Measurements from ENCODE around the gene RGS9BP.
"Not testable (repeated sequence)": the region's sequence is repeated elsewhere in the genome, so short reads cannot be mapped to it uniquely, and the experiment has no call there.

RGS9BP gene

DNA sequence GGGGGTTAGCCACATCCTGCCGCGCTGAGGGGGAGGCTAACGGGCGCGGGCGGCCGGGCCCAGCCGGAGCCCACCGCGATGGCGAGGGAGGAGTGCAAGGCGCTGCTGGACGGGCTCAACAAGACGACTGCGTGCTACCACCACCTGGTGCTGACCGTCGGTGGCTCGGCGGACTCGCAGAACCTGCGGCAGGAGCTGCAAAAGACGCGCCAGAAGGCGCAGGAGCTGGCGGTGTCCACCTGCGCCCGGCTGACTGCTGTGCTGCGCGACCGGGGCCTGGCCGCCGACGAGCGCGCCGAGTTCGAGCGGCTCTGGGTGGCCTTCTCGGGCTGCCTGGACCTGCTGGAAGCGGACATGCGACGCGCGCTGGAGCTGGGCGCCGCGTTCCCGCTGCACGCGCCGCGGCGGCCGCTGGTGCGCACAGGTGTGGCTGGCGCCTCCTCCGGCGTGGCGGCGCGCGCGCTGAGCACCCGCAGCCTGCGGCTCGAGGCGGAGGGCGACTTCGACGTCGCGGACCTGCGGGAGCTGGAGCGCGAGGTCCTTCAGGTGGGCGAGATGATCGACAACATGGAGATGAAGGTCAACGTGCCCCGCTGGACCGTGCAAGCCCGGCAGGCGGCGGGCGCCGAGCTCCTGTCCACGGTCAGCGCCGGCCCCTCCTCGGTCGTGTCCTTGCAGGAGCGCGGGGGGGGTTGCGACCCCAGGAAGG is 692 bp downstream of the RGS9BP start:
- Histone ChIP-seq H3K36me3 (ENCODE audit: insufficient read depth, low read length) (no peaks in the 10 kb centered on the region), H3K9ac (ENCODE audit: low read depth, low read length) (peak overlapping the region; percentile 61; the same call in 1 of the 2 replicates), H3K4me1 (ENCODE audit: insufficient read depth, low read length) (peaks cover 4% of the 10 kb centered on the region; the same call in 1 of the 2 replicates), H3K9me3 (ENCODE audit: control insufficient read depth, insufficient read depth, low read length) (no peaks in the 10 kb centered on the region)

DNA sequence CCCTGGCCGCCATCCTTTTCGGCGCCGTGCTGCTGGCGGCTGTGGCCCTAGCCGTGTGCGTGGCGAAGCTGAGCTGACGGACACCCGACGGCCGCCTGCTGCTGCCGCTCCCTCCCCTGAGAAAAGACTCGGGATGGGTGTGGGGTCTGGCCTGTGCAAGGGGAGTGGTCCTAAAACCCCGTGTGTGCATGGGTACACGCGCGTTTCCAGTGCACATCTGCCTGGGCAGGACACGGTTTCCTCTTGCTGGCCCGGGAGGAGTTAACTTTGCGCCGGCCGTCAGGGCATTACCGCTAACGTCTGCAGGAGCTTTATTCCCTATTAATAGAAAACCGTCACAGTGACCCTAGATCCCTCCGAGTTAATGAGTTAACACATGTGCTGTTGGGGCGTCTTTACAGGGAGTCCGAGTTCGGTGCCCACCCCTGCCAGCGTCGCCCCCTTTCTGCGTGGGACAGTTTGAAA is 1.3 kb downstream of the RGS9BP start:
- Histone ChIP-seq H3K36me3 (ENCODE audit: insufficient read depth, low read length) (no peaks in the 10 kb centered on the region), H3K4me1 (ENCODE audit: insufficient read depth, low read length) (peaks cover 4% of the 10 kb centered on the region; the same call in 1 of the 2 replicates), H3K9ac (ENCODE audit: low read depth, low read length) (peak overlapping the region; percentile 61; the same call in 1 of the 2 replicates), H3K9me3 (ENCODE audit: control insufficient read depth, insufficient read depth, low read length) (no peaks in the 10 kb centered on the region)

DNA sequence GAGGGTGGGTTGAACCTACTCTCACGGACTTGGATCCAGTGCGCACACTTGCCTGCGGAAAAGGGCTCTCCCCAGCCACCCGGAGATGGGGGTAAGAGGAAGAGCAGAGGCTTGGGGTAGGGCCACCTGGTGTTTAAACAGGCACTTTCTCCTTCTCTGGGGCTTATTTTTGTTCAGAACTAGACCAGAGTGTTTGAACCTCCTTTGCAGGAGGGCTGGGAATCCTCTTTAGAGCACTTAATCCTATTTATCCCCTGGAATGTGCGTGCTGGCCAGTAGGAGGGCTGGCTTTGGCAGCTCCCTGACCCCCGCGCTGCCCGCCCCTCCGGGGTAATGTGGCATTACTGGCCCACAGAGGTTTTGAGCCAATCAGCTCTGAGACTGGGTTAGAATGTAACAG is 2.0 kb downstream of the RGS9BP start:
- Histone ChIP-seq H3K9ac (ENCODE audit: low read depth, low read length) (peak overlapping the region; percentile 61; the same call in 1 of the 2 replicates), H3K4me1 (ENCODE audit: insufficient read depth, low read length) (peaks cover 4% of the 10 kb centered on the region; the same call in 1 of the 2 replicates), H3K36me3 (ENCODE audit: insufficient read depth, low read length) (no peaks in the 10 kb centered on the region), H3K9me3 (ENCODE audit: control insufficient read depth, insufficient read depth, low read length) (no peaks in the 10 kb centered on the region)

DNA sequence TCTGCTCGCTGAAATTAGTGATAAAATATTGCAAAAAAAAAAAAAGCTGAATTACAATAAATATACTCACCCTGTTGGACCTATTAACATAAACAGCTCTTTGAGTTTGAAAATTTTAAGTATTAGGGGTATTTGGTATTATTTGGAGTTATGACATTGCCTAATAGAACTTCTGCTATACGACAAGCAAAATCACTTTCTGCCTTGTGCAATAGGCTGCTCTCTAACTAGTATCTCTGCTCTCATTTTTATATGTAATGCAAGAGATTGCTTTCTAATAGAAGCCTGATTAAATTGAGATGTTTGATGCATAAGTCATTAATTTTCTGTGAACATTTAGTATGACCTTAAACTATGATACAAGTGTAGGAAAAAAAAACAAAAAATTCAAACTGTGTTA is 5.3 kb downstream of the RGS9BP start:
- H3K9me3 ChIP-seq (ENCODE audit: control insufficient read depth, insufficient read depth, low read length): no peaks in the 10 kb centered on the region
- no peak overlapping the region for H3K9ac ChIP-seq (ENCODE audit: low read depth, low read length)
- no peaks in the 10 kb centered on the region; the same call in 1 of the 2 replicates for H3K4me1 ChIP-seq (ENCODE audit: insufficient read depth, low read length)
- no peaks in the 10 kb centered on the region for H3K36me3 ChIP-seq (ENCODE audit: insufficient read depth, low read length)

DNA sequence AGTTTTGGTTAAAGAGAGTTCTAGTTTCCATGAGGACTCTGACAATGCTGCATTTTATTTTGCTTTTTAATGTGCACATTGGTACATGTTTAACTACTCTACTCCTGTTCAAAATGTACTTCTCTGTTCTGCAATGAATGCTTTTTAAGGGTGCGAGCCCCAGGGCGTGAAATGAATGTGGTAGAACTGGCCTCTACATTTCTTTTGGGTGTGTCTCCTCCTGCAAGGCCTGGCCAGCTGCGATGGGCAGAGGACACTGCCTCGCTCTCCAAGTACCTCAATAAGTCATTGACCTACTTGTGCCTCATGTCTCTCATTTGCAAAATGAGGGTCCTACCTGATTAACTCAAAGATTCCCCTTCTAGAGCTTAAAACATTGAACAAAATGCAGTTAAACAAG is 6.7 kb downstream of the RGS9BP start:
- H3K4me1 ChIP-seq (ENCODE audit: insufficient read depth, low read length): no peaks in the 10 kb centered on the region
- no peaks in the 10 kb centered on the region for H3K36me3 ChIP-seq (ENCODE audit: insufficient read depth, low read length)
- H3K9ac ChIP-seq (ENCODE audit: low read depth, low read length): no peak overlapping the region
- H3K9me3 ChIP-seq (ENCODE audit: control insufficient read depth, insufficient read depth, low read length): no peaks in the 10 kb centered on the region

DNA sequence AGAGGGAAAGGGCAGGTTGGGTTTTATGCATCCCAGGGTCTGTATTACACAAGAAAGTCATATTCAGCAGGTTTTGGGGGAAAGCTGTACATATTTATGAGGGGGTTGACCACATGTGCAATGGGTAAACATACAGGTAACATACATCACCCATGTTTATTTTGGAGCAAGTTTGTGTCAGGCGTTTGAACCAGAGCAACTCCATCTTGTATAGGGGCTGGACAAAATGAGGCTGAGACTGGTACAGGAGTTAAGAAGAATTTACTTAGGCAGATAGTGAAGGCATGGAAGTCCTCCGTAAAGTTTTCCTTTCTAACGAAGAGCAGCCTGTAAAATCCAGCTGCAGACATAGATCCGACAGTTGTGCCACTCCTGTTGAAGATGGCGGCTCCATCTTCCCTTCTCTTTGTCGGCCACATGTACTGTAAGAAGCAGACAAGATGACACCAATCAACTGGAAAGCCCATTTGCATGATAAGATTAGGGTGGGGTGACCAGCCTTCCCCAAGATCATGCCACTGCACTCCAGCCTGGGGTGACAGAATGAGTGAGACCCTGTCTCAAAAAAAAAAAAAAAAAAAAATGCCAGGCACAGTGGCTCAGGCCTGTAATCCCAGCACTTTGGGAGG is 11.3 kb downstream of the RGS9BP start:
- no peaks in the 10 kb centered on the region for H3K4me1 ChIP-seq (ENCODE audit: insufficient read depth, low read length)
- H3K36me3 ChIP-seq (ENCODE audit: insufficient read depth, low read length): no peaks in the 10 kb centered on the region
- H3K9me3 ChIP-seq (ENCODE audit: control insufficient read depth, insufficient read depth, low read length): no peaks in the 10 kb centered on the region
- no peak overlapping the region for H3K9ac ChIP-seq (ENCODE audit: low read depth, low read length)

DNA sequence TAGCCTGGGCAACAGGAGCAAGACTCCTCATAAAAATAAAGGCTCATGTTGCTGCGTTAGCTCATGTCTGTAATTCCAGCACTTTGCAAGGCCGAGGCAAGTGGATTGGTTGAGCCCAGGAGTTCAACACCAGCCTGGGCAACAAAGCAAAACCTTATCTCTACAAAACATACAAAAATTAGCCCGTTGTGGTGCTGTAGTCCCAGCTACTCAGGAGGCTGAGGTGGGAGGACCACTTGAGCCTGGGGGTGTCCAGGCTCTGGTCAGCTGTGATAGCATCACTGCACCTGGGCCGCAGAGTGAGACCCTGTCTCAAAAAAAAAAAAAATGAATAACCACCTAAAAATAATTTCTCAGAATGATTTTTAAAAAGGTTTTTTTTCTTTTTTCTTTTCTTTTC is 12.0 kb downstream of the RGS9BP start:
- Histone ChIP-seq H3K9ac (ENCODE audit: low read depth, low read length) (no peak overlapping the region), H3K36me3 (ENCODE audit: insufficient read depth, low read length) (no peaks in the 10 kb centered on the region), H3K4me1 (ENCODE audit: insufficient read depth, low read length) (no peaks in the 10 kb centered on the region), H3K9me3 (ENCODE audit: control insufficient read depth, insufficient read depth, low read length) (no peaks in the 10 kb centered on the region)

DNA sequence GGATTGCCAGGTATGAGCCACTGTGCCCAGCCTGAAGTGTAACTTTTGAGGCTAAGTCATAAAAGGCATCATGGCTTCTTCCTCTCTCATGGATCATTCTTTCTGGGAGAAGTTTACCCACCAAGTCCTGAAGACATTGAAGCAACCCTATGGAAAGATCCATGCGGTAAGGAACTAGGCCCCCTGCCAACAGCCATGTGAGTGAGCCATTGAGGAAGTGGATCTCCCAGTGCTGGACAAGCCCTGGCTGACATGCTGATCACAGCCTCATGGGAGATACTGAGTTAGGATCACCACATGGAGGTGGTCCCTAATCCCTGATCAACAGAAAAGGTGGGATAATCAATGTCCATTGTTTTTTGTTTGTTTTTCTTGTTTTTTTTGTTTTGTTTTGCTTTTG is 12.7 kb downstream of the RGS9BP start:
- Histone ChIP-seq H3K36me3 (ENCODE audit: insufficient read depth, low read length) (no peaks in the 10 kb centered on the region), H3K9ac (ENCODE audit: low read depth, low read length) (no peak overlapping the region), H3K4me1 (ENCODE audit: insufficient read depth, low read length) (no peaks in the 10 kb centered on the region), H3K9me3 (ENCODE audit: control insufficient read depth, insufficient read depth, low read length) (peaks cover 3% of the 10 kb centered on the region; the same call in 1 of the 2 replicates)

DNA sequence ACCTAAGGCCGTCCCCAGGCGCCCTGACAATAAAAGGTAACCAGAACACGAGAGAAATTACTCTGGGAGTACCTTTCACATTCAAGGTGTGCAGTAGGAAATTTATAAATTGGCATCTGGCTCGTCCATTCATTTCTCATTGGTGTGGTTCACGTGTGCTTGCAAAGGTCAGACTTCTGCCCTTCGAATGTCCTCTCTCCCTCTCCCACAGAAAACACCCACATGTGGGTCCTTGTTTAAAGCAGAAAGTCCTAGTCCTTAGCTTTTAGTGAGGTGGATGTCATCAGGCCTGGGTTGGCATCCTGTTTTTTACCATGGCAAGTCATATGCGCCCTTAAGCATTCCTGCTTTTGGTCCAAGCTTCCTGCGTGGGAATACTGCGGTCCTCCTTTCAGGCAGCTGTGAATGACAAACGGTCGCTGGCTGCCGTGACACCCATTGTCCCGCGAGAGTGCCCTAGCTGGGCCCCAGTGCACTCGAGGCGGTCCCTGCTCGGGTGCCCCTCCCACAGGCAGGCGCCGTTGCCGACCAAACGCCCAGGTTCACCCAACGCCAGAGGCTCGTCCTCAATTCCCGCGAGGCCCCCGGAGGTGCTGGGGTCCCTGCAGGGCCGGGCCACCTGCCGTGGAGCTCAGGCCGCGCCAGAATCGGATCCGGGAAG is 15.8 kb downstream of the RGS9BP start, which contains the start of gene NUDT19:
NUDT19 (plus strand) TSS at position 531 of the 661 bp plus-strand sequence. CDS start 140 bp downstream, outside the sequence.
- Histone ChIP-seq H3K9me3 (ENCODE audit: control insufficient read depth, insufficient read depth, low read length) (peaks cover 5% of the 10 kb centered on the region; the same call in 1 of the 2 replicates), H3K36me3 (ENCODE audit: insufficient read depth, low read length) (no peaks in the 10 kb centered on the region), H3K4me1 (ENCODE audit: insufficient read depth, low read length) (no peaks in the 10 kb centered on the region), H3K9ac (ENCODE audit: low read depth, low read length) (peak within 1 kb of the TSS; percentile 75)

DNA sequence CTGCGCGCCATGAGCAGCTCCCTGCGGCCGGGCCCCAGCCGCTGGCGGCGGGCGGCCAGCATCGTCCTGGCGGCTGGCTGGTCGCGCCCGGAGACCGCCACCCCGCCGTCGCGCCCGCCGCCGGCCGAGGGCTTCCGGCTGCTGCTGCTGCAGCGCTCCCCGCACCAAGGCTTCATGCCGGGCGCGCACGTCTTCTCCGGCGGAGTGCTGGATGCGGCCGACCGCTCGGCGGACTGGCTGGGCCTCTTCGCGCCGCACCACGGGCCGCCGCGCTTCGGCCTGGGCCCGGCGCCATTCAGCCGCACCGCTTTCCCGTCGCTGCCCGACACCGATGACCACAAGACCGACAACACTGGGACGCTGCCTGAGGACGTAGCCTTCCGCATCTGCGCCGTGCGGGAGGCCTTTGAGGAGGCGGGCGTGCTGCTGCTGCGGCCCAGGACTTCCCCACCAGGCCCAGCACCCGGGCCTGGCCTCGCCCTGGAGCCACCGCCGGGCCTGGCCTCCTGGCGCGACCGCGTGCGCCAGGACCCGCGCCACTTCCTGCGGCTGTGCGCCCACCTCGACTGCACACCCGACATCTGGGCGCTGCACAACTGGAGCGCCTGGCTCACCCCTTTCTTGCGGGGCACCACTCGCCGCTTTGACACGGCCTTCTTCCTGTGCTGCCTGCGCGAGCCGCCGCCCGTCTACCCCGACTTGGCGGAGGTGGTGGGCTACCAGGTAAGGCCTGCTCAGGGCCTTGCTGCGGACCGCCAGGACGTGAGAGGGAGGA is 16.5 kb downstream of the RGS9BP start:
- peak overlapping the region; percentile 75 for H3K9ac ChIP-seq (ENCODE audit: low read depth, low read length)
- H3K36me3 ChIP-seq (ENCODE audit: insufficient read depth, low read length): no peaks in the 10 kb centered on the region
- peaks cover 5% of the 10 kb centered on the region; the same call in 1 of the 2 replicates for H3K9me3 ChIP-seq (ENCODE audit: control insufficient read depth, insufficient read depth, low read length)
- no peaks in the 10 kb centered on the region for H3K4me1 ChIP-seq (ENCODE audit: insufficient read depth, low read length)

DNA sequence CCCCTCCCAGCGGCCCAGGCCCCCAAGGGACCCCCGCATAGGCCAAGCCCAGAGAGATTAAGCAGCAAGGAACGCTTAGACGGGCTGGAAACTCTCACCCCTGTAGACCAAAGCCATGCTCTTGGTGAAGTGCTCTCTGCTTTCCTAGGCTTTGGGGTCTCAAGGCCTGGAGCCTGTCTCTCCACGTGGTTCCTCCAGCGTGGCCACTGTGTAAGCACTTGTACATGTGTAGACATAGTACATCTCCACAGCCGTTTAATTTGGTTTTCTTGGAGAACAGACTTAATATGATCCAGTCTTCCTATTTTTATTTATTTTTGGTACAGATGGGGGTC is 17.0 kb downstream of the RGS9BP start:
- H3K36me3 ChIP-seq (ENCODE audit: insufficient read depth, low read length): no peaks in the 10 kb centered on the region
- H3K4me1 ChIP-seq (ENCODE audit: insufficient read depth, low read length): no peaks in the 10 kb centered on the region
- H3K9ac ChIP-seq (ENCODE audit: low read depth, low read length): peak overlapping the region; percentile 75; the same call in 1 of the 2 replicates
- H3K9me3 ChIP-seq (ENCODE audit: control insufficient read depth, insufficient read depth, low read length): peaks cover 5% of the 10 kb centered on the region; the same call in 1 of the 2 replicates

DNA sequence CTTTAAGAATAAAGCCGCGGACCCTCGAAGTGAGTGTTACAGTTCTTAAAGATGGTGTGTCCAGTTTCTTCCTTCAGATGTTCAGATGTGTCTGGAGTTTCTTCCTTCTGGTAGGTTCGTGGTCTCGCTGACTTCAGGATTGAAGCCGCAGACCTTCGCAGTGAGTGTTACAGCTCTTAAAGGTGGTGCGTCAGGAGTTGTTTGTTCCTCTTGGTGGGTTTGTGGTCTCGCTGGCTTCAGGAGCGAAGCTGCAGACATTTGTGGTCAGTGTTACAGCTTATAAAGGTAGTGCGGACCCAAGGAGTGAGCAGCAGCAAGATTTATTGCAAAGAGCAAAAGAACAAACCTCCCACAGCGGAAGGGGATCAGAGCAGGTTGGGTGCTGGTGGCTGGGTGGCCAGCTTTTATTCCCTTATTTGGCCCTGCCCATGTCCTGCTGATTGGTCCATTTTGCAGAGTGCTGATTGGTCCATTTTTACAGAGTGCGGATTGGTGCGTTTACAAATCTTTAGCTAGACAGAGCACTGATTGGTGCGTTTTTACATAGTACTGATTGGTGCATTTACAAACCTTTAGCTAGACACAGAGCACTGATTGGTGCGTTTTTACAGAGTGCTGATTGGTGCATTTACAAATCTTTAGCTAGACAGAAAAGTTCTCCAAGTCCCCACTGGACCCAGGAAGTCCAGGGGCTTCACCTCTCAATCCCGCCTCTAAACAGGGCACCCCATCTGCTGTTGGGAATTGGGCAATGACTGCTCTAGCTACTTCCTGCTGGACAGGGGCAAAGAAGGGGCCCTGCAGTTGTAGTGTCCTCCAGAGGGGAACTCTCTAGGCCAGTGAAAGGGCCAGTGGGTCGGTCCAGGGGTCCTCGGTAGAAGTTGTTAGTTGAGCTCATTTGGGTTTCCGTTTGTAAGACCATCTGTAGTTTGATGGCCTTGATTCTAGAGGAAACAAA is 17.8 kb downstream of the RGS9BP start:
- H3K4me1 ChIP-seq (ENCODE audit: insufficient read depth, low read length); H3K36me3 ChIP-seq (ENCODE audit: insufficient read depth, low read length); H3K9me3 ChIP-seq (ENCODE audit: control insufficient read depth, insufficient read depth, low read length): not testable (repeated sequence)
- H3K9ac ChIP-seq (ENCODE audit: low read depth, low read length): peak overlapping the region; percentile 75; the same call in 1 of the 2 replicates

DNA sequence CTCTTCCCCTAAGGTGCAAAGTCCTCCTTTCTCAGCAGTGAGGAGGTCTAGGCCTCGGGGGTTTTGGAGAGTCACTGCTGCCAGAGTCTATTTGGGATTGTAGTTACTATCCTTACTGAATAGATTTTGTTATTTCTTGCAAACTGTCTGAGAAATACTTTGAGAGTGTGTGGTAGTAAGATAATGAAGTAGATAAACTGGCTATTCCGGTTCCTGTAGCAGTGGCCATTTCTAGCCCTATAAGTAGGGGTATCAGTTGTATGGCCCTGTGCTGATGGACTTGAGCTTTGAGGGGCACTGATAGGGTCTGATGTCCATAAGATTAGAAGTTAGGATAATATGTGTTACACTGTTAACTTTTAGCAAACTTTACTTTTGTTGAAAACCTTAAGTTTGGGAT is 18.7 kb downstream of the RGS9BP start:
- H3K9ac ChIP-seq (ENCODE audit: low read depth, low read length); H3K36me3 ChIP-seq (ENCODE audit: insufficient read depth, low read length); H3K4me1 ChIP-seq (ENCODE audit: insufficient read depth, low read length); H3K9me3 ChIP-seq (ENCODE audit: control insufficient read depth, insufficient read depth, low read length): not testable (repeated sequence)
